NOMO-1 (cell line): ENCODE data around the gene VSNL1.

ENCODE experiments used
- DNase-seq, 2 experiments: peaks; one replicate each; lab custom pipeline; 2025; ENCODE audit not compliant: unreplicated experiment in 2 of 2; lab: John Stamatoyannopoulos, UW

The VSNL1 gene

GRCh38 chr2:17643031-17643615, 102.6 kb downstream of the VSNL1 start:
- peak; percentile 55 to 81 for DNase-seq

DNA sequence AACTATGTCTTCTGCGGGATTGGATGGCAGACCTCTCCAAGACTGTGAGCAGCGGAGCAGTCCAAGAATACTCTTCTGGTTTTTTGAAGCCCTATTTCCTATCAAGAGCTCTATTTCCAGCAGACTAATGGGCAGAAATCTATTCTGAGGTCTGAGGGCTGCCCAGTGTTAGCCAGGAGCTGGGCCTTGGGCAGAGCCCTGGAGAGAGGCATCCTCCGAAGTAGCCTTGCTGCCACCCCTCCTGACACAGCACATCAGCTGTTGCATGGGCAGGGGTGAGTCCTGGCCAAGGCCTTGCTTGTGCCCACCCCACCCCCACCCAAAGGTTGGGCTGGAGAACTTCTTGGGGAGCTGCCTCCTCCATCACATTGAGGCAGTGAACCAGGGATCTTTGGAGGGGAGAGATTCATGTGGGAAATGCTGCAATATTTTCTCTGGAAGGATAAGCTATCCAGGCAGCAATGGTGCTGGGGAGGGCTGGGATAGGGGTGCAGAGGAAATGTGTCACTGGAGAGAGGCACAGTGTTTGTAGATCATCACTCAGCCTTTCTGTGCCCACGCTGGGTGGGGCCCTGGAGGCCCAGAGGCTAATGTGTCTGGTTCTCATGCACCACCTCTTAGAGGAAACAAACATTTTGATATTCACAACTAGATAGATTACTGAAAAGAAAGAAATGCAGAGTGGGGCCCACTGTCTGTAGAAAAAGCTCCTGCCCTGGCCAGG, 104.7 kb downstream of the VSNL1 start:
- no peak for DNase-seq

GRCh38 chr2:17646081-17646554, 105.6 kb downstream of the VSNL1 start:
- peak; percentile 33 to 86 for DNase-seq

- no peak for DNase-seq
These were observed 106.6 kb downstream of the VSNL1 start for GRCh38 chr2:17646838-17647701.

- peak; percentile 34 to 59 for DNase-seq
These were observed 108.1 kb downstream of the VSNL1 start for GRCh38 chr2:17648581-17648980.

- no peak for DNase-seq
These were observed 108.5 kb downstream of the VSNL1 start for GRCh38 chr2:17649026-17649425.

GRCh38 chr2:17652681-17653394, 112.3 kb downstream of the VSNL1 start:
- no peak for DNase-seq

DNA sequence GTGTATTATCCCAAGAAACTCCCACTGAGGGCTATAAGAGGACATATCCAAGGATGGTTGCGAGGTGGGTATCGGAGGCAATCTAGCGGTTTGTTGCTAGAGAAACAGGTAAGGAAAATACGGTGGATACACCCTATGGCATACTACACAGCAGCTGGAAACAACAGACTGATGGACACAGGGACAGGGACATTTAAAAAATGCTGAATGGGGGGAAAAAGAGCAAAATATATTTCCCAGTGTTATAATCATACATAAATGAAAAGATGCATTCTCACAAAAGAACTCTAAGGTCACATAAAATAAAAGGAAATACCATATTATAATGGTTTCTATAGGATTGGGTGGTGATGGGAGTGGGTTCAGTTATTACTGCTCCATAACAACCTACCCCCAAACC, 117.3 kb downstream of the VSNL1 start:
- no peak for DNase-seq

DNA sequence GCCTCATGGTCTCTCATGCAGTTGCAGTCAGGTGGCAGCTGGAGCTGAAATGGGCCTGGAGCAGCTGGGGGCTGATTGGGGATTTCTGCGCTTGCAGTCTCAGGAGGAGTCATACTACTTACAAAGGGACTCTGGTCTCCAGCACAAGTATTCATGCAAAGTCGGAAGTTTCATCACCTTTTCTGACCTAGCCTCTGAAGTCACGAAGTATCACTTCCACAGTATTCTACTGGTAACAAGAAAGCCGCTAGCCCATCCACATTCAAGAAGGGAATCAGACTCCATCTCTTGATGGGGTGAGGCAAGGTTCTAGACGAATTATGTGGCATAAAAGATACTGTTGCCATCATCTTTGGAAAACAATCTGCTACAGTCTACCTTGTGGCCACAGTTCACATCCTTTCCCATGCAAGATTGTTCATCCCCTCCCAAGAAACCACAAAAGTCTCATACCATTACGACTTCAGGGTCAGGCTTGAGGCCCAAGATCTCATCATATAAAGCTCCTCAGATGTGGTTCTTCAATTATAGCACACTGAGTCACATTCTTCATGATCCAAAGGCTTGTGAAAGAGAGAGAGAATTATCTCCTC, 117.9 kb downstream of the VSNL1 start:
- DNase-seq: peak; percentile 29 to 81

DNA sequence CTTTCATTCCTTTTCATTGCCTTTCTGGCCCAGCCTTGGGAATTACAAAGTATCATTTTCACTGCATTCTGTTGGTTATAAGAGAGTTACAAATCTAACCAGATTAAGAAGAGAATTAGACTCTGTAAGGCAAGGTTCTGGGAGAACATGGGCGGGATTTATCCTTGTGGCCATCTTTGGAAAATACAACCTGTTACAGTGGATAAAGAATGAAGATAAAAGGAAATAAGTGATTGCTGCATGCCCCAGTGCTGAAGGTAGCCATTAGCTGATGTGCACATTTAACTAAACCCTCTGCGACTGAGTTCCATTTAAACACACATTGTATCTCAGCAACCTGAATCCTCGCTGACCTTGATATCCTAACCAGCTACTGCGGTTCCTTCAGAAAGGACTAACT, 119.7 kb downstream of the VSNL1 start:
- no peak for DNase-seq

GRCh38 chr2:17661460-17661859, 121.0 kb downstream of the VSNL1 start:
- DNase-seq: no peak

GRCh38 chr2:17662723-17663122, 122.2 kb downstream of the VSNL1 start:
- no peak for DNase-seq

DNA sequence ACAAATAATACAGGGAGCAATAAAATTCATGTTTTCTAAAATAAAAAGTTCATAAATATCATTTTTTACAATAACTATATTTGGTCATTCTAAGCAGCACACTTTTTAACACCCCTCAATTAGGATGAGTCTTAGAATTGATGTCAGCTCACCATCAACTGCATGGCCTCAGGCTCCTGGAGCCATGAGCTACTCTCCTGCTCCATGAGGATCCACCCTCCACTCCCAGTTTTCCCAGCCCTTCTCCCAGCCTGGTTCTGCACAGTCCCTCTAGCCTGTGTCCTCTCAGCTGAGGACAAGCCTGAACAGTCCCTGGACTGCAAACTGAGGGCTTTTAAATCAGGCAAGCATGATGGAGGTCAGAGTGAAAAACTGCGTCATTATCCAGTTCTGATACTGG, 124.0 kb downstream of the VSNL1 start:
- no peak for DNase-seq

- no peak for DNase-seq
These were observed 127.4 kb downstream of the VSNL1 start for GRCh38 chr2:17667898-17668297.

GRCh38 chr2:17672583-17673317, 132.3 kb downstream of the VSNL1 start:
- DNase-seq: no peak

- no peak for DNase-seq
These were observed 134.3 kb downstream of the VSNL1 start for GRCh38 chr2:17674817-17675216.

DNA sequence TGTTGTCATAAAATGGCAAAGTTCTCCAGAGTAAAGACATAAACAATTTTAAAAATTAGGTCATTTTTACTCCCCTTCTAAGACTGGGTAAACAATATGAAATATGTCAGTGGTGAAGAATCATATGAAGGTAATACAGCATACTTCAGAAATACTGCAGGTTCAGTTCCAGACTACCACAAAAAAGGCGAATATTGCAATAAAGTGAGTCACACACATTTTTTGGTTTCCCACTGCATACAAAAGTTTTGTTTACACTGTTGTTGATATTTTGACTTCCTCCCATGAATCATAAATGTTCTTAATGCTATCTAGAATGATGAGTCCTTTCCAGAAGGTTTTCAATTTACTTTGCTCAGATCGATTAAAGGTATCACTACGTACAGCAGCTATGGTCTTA, 139.6 kb downstream of the VSNL1 start:
- no peak for DNase-seq

- no peak for DNase-seq
These were observed 141.8 kb downstream of the VSNL1 start for GRCh38 chr2:17682098-17682857.

DNA sequence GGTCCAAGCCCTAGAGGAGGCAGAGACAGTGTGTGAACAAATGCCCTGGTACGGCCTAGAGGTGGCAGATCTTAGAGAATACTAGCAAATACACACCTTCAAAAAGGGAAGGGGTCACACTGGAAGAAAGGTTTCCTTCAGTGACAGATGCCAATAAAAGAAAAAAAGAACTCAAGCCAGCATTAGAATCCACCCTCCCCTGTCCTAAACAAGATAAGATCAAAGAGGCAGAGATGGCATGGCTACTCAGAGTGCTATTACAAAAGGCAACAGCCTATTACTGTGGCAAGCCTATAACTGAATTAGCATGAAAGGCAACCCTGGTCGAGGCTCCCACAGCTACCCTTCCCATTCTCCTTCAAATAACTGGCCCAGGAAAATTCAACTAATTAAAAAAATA, 143.5 kb downstream of the VSNL1 start:
- DNase-seq: no peak
